Activated CD8-positive, alpha-beta T cell treated with anti-CD3 and anti-CD28 coated beads, Interleukin-2, amount 10 ng/mL, durations not matched to agents 7 days and 5 days (primary cell): Measurements from ENCODE around the gene KCP. TPM values are rescaled to one million over a fixed set of nuclear protein-coding genes. Genes with fewer than 3 reads are reported as not detected.

Experiments
- ATAC-seq: fragments of 150-1000 bp; cut with Tn5 transposase; one replicate; pipeline ENCODE4 v1.10.0; 2021; ENCODE audit warnings: moderate library complexity
- CTCF ChIA-PET: fragments of 350-600 bp; sonication (Branson Sonifier 250); formaldehyde crosslinking; loops from one replicate; lab custom pipeline; 2021; ENCODE audit warnings: antibody characterized with exemption; lab: Charles Lee
- POLR2A ChIA-PET: fragments of 350-600 bp; sonication (Branson Sonifier 250); formaldehyde crosslinking; loops from one replicate; lab custom pipeline; 2021; ENCODE audit warnings: antibody characterized with exemption; lab: Charles Lee
- DNase-seq: peaks from one replicate; pipeline ENCODE4 v3.0.0-alpha.2; 2020
- H3K27ac Mint-ChIP-seq: one replicate; pipeline ENCODE4 v1.8.0; 2021; ENCODE audit warnings: mild to moderate bottlenecking, mixed read lengths
- H3K27me3 Mint-ChIP-seq: one replicate; pipeline ENCODE4 v1.8.0; 2021; ENCODE audit warnings: low read depth, mixed read lengths
- H3K36me3 Mint-ChIP-seq: one replicate; pipeline ENCODE4 v1.8.0; 2021; ENCODE audit warnings: low read depth, mixed read lengths
- H3K4me1 Mint-ChIP-seq: one replicate; pipeline ENCODE4 v1.8.0; 2021; ENCODE audit warnings: low read depth, mixed read lengths
- H3K4me3 Mint-ChIP-seq: one replicate; pipeline ENCODE4 v1.8.0; 2021; ENCODE audit warnings: mild to moderate bottlenecking, mixed read lengths
- H3K9me3 Mint-ChIP-seq: one replicate; pipeline ENCODE4 v1.8.0; 2022; ENCODE audit warnings: mixed read lengths; ENCODE audit not compliant: insufficient read depth
- total RNA-seq, 2 experiments: library from RNA; stranded (reverse); gene quantifications; one replicate each; pipeline ENCODE4 v1.2.3, GENCODE V29; 2021

The KCP gene
- total RNA-seq, 2 experiments from 2014 or later: 0.21 TPM; not detected in 1

- ATAC-seq (no peak), DNase-seq (no peak)
- POLR2A ChIA-PET: no interaction called here
- Mint-ChIP-seq H3K27me3 (no peaks in the 10 kb centered on the region), H3K4me1 (no peaks in the 10 kb centered on the region), H3K36me3 (no peaks in the 10 kb centered on the region), H3K9me3 (no peaks in the 10 kb centered on the region), H3K4me3 (no peak overlapping the region), H3K27ac (no peak overlapping the region)
- CTCF ChIA-PET: no interaction called here
Observed at GRCh38 chr7:128852537-128853254, 57.8 kb downstream of the KCP start.

GRCh38 chr7:128849804-128850490 lies 60.6 kb downstream of the KCP start:
- CTCF ChIA-PET: interaction anchor here (1.0 kb wide), 1 partner anchor 8 kb away, joined by 3 read pairs; no protein-coding TSS in a partner anchor
- POLR2A ChIA-PET: interaction anchor here (1.1 kb wide), 1 partner anchor 10 kb away, joined by 4 read pairs; no protein-coding TSS in a partner anchor
- H3K4me1 Mint-ChIP-seq: no peaks in the 10 kb centered on the region
- H3K36me3 Mint-ChIP-seq: no peaks in the 10 kb centered on the region
- H3K27ac Mint-ChIP-seq: no peak overlapping the region
- H3K27me3 Mint-ChIP-seq: no peaks in the 10 kb centered on the region
- no peak overlapping the region for H3K4me3 Mint-ChIP-seq
- ATAC-seq (no peak), DNase-seq (no peak)
- H3K9me3 Mint-ChIP-seq: no peaks in the 10 kb centered on the region

GRCh38 chr7:128849156-128849515 lies 61.4 kb downstream of the KCP start:
- ChIA-PET CTCF (no interaction called here), POLR2A (interaction anchor here (1.1 kb wide), 1 partner anchor 9 kb away, joined by 4 read pairs; no protein-coding TSS in a partner anchor)
- Mint-ChIP-seq H3K4me3 (no peak overlapping the region), H3K36me3 (no peaks in the 10 kb centered on the region), H3K27me3 (no peaks in the 10 kb centered on the region), H3K9me3 (no peaks in the 10 kb centered on the region), H3K4me1 (no peaks in the 10 kb centered on the region), H3K27ac (no peak overlapping the region)
- DNase-seq: no peak
- ATAC-seq: no peak

GRCh38 chr7:128848289-128849155 lies 62.0 kb downstream of the KCP start:
- DNase-seq: no peak
- H3K4me3 Mint-ChIP-seq: no peak overlapping the region
- no peaks in the 10 kb centered on the region for H3K36me3 Mint-ChIP-seq
- CTCF ChIA-PET: no interaction called here
- H3K27me3 Mint-ChIP-seq: no peaks in the 10 kb centered on the region
- no peak overlapping the region for H3K27ac Mint-ChIP-seq
- ATAC-seq: no peak
- POLR2A ChIA-PET: no interaction called here
- H3K4me1 Mint-ChIP-seq: no peaks in the 10 kb centered on the region
- no peaks in the 10 kb centered on the region for H3K9me3 Mint-ChIP-seq

DNA sequence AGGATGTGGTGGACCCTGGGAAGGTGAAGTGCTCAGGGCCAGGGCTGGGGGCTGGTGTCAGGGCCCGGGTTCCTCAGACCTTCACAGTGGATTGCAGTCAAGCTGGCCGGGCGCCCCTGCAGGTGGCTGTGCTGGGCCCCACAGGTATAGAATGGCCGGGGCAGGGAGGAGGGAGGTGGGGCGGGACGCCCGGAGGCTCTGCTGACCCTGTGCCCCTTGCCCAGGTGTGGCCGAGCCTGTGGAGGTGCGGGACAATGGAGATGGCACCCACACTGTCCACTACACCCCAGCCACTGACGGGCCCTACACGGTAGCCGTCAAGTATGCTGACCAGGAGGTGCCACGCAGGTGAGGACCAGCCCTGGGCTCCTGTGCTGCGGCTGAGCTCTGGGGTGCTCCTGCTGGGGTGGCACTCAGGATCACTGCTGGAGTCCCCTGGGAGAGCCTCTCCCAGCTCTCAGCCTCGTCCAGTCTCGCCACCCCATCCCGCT lies 62.7 kb downstream of the KCP start:
- Mint-ChIP-seq H3K36me3 (no peaks in the 10 kb centered on the region), H3K27ac (no peak overlapping the region), H3K4me1 (no peaks in the 10 kb centered on the region), H3K4me3 (no peak overlapping the region), H3K9me3 (no peaks in the 10 kb centered on the region), H3K27me3 (no peaks in the 10 kb centered on the region)
- CTCF ChIA-PET: no interaction called here
- ATAC-seq (no peak), DNase-seq (no peak)
- POLR2A ChIA-PET: no interaction called here

- ChIA-PET POLR2A (no interaction called here), CTCF (no interaction called here)
- Mint-ChIP-seq H3K27ac (no peak overlapping the region), H3K27me3 (no peaks in the 10 kb centered on the region), H3K9me3 (no peaks in the 10 kb centered on the region), H3K36me3 (no peaks in the 10 kb centered on the region), H3K4me1 (peaks cover 1% of the 10 kb centered on the region), H3K4me3 (no peak overlapping the region)
- DNase-seq (no peak), ATAC-seq (no peak)
Observed at GRCh38 chr7:128846781-128847444, 63.6 kb downstream of the KCP start.

GRCh38 chr7:128845987-128846386 lies 64.5 kb downstream of the KCP start:
- no peak for ATAC-seq
- no peaks in the 10 kb centered on the region for H3K36me3 Mint-ChIP-seq
- no peaks in the 10 kb centered on the region for H3K9me3 Mint-ChIP-seq
- H3K27ac Mint-ChIP-seq: no peak overlapping the region
- no peak overlapping the region for H3K4me3 Mint-ChIP-seq
- no peaks in the 10 kb centered on the region for H3K27me3 Mint-ChIP-seq
- ChIA-PET POLR2A (no interaction called here), CTCF (interaction anchor here (1.0 kb wide), 1 partner anchor 18 kb away, joined by 3 read pairs; no protein-coding TSS in a partner anchor)
- DNase-seq: no peak
- peaks cover 1% of the 10 kb centered on the region for H3K4me1 Mint-ChIP-seq

DNA sequence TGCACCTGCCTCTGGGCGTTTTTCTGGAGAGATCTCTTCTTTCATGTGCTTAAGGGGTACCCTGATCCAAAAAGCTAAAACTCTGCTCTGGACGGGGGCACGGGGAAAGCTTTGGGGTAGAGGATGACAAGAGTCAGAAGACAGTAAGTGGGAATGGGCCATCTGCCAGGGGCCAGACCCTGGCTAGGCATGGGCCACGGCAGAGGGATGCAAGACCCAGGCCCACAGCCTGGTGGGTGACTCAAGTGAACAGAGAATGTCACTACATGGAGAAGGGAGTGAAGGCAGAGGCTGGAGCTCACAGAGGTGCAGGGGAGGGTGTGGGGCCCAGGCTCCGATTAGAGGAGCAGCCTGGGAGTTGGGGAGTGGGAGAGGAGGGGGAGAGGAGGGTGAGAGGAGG lies 65.0 kb downstream of the KCP start:
- Mint-ChIP-seq H3K36me3 (no peaks in the 10 kb centered on the region), H3K4me1 (peaks cover 1% of the 10 kb centered on the region), H3K27ac (no peak overlapping the region), H3K9me3 (no peaks in the 10 kb centered on the region), H3K4me3 (no peak overlapping the region), H3K27me3 (no peaks in the 10 kb centered on the region)
- ChIA-PET POLR2A (no interaction called here), CTCF (interaction anchor here (1.0 kb wide), 1 partner anchor 18 kb away, joined by 3 read pairs; no protein-coding TSS in a partner anchor)
- ATAC-seq: no peak
- no peak for DNase-seq

DNA sequence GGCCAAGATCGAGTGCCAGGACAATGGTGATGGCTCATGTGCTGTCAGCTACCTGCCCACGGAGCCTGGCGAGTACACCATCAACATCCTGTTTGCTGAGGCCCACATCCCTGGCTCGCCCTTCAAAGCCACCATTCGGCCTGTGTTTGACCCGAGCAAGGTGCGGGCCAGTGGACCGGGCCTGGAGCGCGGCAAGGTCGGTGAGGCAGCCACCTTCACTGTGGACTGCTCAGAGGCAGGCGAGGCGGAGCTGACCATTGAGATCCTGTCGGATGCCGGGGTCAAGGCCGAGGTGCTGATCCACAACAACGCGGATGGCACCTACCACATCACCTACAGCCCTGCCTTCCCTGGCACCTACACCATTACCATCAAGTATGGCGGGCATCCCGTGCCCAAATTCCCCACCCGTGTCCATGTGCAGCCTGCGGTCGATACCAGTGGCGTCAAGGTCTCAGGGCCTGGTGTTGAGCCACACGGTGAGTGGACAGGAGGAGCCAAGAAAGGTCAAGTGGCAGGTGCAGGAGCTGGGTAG lies 65.7 kb downstream of the KCP start:
- Mint-ChIP-seq H3K4me1 (peaks cover 1% of the 10 kb centered on the region), H3K4me3 (no peak overlapping the region), H3K27me3 (no peaks in the 10 kb centered on the region), H3K27ac (no peak overlapping the region), H3K9me3 (no peaks in the 10 kb centered on the region), H3K36me3 (no peaks in the 10 kb centered on the region)
- no peak for ATAC-seq
- ChIA-PET POLR2A (interaction anchor here (0.6 kb wide), 1 partner anchor 110 kb away, joined by 3 read pairs; no protein-coding TSS in a partner anchor), CTCF (interaction anchor here (1.0 to 3.1 kb wide), 3 partner anchors 14 to 39 kb away, joined by 3 to 22 read pairs (median 3); no protein-coding TSS in a partner anchor)
- DNase-seq: no peak

DNA sequence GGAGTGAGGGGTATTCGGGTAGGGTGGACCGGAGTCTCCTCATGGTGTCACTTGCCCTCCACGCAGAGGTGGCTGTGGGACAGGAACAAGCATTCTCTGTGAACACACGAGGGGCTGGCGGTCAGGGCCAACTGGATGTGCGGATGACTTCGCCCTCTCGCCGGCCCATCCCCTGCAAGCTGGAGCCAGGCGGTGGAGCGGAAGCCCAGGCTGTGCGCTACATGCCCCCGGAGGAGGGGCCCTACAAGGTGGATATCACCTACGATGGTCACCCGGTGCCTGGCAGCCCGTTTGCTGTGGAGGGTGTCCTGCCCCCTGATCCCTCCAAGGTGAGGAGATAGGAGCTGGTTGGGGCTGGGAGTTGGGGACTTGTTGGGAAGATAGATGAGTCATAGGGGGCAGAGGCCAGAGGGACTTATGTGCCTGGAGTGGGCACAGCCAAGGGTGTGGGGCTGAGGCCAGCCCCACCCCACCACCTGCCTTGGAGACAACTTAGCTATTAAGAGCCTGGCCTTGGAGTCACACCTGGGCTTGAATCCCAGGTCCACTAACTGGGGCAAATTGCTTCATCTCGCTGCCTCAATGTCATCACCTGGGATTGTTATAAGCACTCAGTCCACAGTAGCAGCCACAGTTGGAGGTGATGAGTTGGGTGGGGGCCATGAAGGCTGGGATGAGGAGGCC lies 66.4 kb downstream of the KCP start:
- Mint-ChIP-seq H3K36me3 (no peaks in the 10 kb centered on the region), H3K4me3 (no peak overlapping the region), H3K27me3 (no peaks in the 10 kb centered on the region), H3K9me3 (no peaks in the 10 kb centered on the region), H3K27ac (no peak overlapping the region), H3K4me1 (peaks cover 1% of the 10 kb centered on the region)
- CTCF ChIA-PET: interaction anchor here (1.3 to 3.1 kb wide), 3 partner anchors 13 to 39 kb away, joined by 3 to 22 read pairs (median 10); no protein-coding TSS in a partner anchor
- POLR2A ChIA-PET: interaction anchor here (0.6 kb wide), 1 partner anchor 109 kb away, joined by 3 read pairs; no protein-coding TSS in a partner anchor
- no peak for DNase-seq
- ATAC-seq: no peak
